VCaP (cell line): ENCODE data around the gene IDH3G.
A peak's percentile ranks its signal among the peaks of the same experiment; 100 is the strongest.
"Not testable (repeated sequence)": the region's sequence is repeated elsewhere in the genome, so short reads cannot be mapped to it uniquely, and the experiment has no call there.

ENCODE experiments used
- H3K27ac ChIP-seq: fragments of 450-650 bp; 2 replicates; pipeline ENCODE4 v1.5.1; 2017
- CTCF ChIP-seq: fragments of 450-650 bp; conservative IDR thresholded peaks from 2 replicates; pipeline ENCODE4 v1.5.1; 2017; ENCODE audit warnings: mild to moderate bottlenecking, moderate library complexity

IDH3G gene

GRCh38 chrX:153821066-153821465 is 26.9 kb upstream of the IDH3G start:
- no peak for TF ChIP-seq CTCF

DNA sequence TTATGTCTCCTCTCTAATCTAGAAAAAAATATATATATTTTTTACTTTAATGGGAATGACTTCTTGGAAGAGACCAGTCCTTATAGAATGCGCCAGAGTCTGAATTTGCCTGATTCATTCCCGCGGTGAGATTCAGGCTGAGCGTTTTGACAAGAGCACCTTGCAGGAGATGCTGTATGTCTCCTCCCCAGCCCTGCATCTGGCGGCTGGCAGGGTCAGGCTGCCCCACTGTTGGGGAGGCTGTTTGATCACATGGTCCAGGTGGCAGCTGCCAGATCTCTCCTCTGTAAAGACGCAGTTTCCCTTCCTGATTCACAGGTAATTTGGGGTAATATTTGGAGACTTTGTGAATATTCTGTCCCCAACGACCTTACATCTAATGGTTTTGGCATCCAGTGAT is 26.4 kb upstream of the IDH3G start:
- no peak overlapping the region for H3K27ac ChIP-seq
- TF ChIP-seq CTCF, result no peak

More at GRCh38 chrX:153821066-153821465, 26.9 kb upstream of the IDH3G start:
- H3K27ac ChIP-seq, result no peak overlapping the region

DNA sequence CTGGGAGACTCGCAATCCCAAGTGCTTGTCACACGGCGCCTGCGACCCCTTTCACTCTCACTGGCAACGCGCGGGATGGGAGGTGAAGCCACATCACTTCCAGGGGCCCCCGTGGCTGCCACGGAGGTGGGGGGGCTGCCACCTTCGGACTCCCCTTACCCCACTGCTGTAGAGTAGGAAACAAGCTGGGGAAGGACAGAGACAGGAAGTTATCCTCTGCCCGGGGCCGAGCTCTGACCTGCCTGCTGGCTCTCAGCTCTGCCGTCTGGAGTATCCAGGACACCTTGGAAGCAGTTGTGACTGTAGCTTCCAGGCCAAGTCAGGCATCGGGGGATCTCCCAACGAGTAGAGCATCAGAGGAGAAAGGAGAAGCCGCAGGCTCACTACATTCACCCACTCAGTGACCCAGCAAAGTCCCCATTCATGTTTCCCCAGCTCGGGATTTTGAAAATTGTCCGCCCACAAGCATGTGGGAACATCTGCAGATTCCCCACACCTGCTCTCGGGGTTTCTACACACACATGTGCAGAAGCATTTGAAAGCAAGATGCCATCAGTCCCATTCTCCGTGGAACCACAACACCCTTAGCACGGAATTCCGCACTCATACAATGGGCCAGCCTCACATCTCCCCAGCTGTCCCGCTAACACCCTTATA is 25.3 kb upstream of the IDH3G start:
- peak overlapping the region; percentile 71 for H3K27ac ChIP-seq
- no peak for TF ChIP-seq CTCF

DNA sequence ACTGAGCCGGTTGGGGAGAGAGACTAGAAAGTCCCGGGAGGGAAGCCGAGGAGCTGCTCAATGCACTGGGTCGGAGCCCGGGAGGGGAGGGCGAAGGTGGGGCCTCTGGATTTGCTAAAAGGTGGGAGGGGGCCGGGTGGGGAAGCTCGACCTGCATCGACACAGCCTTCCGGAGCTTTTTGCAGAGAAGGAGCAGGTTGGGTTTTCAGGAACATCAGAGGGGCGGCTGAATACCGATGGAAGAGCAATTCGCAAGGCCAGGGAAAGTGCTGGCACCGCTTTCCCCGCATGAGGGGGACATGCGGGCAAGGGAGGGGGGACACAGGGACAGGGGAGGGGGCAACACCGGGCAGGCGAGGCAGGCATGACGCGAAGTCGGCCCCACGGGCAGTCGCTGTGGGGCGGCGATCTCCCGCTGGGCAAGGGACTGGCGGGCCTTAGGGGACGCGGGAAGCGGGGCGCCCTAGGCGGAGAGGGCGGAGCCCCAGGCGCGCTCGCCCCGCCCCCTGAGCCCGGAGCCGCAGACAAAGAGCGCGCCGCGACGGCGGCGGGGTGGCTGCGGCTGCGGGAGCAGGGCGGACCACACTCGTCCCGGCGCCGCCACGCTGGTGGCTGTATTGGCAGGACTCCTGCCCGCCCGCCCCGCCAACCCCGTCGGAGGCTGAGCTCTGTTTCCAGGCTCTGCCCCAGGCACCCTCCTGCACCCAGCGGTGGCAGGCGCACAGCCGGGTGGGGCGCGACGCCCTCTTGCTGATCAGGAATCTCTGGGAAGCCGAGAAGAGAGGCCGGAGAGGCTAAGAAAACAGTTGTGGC is 24.6 kb upstream of the IDH3G start:
- no peak for TF ChIP-seq CTCF
- peak overlapping the region; percentile 71 for H3K27ac ChIP-seq

- H3K27ac ChIP-seq, result not testable (repeated sequence)
These were observed 23.9 kb upstream of the IDH3G start for GRCh38 chrX:153818064-153818463.

DNA sequence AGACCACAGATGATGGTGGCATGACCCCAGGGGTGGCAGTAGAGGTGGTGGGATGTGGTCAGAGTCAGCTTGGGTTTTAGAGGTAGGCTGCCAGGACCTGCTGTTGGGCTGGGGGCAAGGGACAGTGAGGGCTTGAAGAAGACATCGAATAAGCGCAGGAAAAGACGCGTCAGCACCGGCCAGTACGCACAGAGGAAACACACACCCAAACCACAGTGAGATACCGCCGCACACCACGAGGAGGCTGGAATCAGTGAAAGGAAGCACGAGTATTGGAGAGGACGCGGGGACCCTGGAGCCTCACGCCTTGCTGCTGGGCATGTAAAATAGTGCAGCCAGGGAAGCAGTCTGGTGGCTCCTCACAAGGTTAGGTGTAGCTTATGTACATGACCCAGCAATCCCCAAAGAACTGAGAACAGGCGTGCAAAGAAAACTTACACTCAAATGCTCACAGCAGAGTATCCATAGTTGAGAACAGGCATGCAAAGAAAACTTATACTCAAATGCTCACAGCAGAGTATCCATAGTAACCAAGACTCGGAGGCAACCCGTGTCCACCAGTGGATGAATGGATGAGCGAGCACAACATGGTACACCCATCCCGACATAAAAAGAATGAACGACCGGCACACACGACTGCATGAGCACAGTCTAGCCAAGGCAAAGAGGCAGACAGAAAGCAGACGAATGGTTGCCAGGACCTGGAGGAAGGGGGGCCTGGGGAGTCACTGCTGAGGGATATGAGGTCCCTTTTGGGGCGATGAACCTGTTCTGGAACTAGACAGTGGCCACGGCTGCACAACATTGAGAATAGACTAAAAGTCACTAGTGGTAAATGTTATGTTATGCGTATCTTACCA is 22.9 kb upstream of the IDH3G start:
- no peak for TF ChIP-seq CTCF
- H3K27ac ChIP-seq, result no peak overlapping the region

GRCh38 chrX:153814591-153815315 is 20.6 kb upstream of the IDH3G start:
- H3K27ac ChIP-seq, result peak overlapping the region; percentile 13; the same call in 1 of the 2 replicates
- no peak for TF ChIP-seq CTCF
